GM12878 (cell line): ENCODE results near the gene WDR75. TPM values are rescaled to one million over a fixed set of nuclear protein-coding genes. Genes with fewer than 3 reads are reported as not detected.

ENCODE experiments used
- ATAC-seq: fragments of 200-7000 bp; cut with Tn5 transposase; 3 replicates; pipeline ENCODE4 v1.9.1; 2020; ENCODE audit warnings: mild to moderate bottlenecking, moderate library complexity
- BruUV-seq: library from RNA; stranded (reverse); fragments of 400-500 nt; replicated peaks from 2 replicates; lab custom pipeline; 2021; lab: Mats Ljungman, UMichigan
- CTCF ChIA-PET: fragments of 300-600 bp; sonication (Branson Sonifier 250); formaldehyde crosslinking; extraction: SDS; loops from one replicate; lab custom pipeline; 2021; ENCODE audit warnings: inconsistent platforms; lab: Yijun Ruan, JAX
- POLR2A ChIA-PET: fragments of 350-600 bp; formaldehyde crosslinking; extraction: SDS; loops from one replicate; lab custom pipeline; 2021; ENCODE audit warnings: inconsistent platforms; lab: Charles Lee
- RAD21 ChIA-PET: fragments of 300-600 bp; sonication (Branson Sonifier 250); formaldehyde crosslinking; loops from one replicate; lab custom pipeline; 2023; ENCODE audit warnings: antibody characterized with exemption; ENCODE audit not compliant: unreplicated experiment; lab: Charles Lee
- SMC1A ChIA-PET: fragments of 300-600 bp; sonication (Branson Sonifier 250); formaldehyde crosslinking; loops from one replicate; lab custom pipeline; 2023; ENCODE audit not compliant: unreplicated experiment, uncharacterized antibody; lab: Charles Lee
- DNase-seq: peaks from one replicate; pipeline ENCODE4 v3.0.0-alpha.2; 2011; ENCODE audit warnings: low read depth, low spot score
- FAIRE-seq: peaks from 3 replicates; lab custom pipeline; 2011; peaks lifted over from hg19 to GRCh38; lab: Jason Lieb, UNC
- H2AFZ ChIP-seq: 2 replicates; pipeline ENCODE4 v1.6.0; 2011; ENCODE audit warnings: low read depth, low read length, control low read depth; ENCODE audit not compliant: control insufficient read depth
- H3K27ac ChIP-seq: 2 replicates; pipeline ENCODE4 v1.5.1; 2011; ENCODE audit warnings: control low read depth; ENCODE audit not compliant: control insufficient read depth, insufficient read depth
- H3K27me3 ChIP-seq, 2 experiments: replicated peaks in 1 of 2; 2 replicates each; pipeline versions ENCODE4 v1.6.0 to v1.6.1; 2011; ENCODE audit warnings: low read length in 1 of 2; ENCODE audit not compliant: control insufficient read depth in 2 of 2, insufficient read depth in 2 of 2
- H3K36me3 ChIP-seq, 2 experiments: 2 replicates each; pipeline ENCODE4 v1.5.1; 2011; ENCODE audit warnings: low read length in 1 of 2; ENCODE audit not compliant: control insufficient read depth in 2 of 2, insufficient read depth in 2 of 2
- H3K4me1 ChIP-seq: 2 replicates; pipeline ENCODE4 v1.6.1; 2011; ENCODE audit warnings: mild to moderate bottlenecking, low read length, moderate library complexity, mixed read lengths; ENCODE audit not compliant: control insufficient read depth, insufficient read depth
- H3K4me2 ChIP-seq: 2 replicates; pipeline ENCODE4 v1.6.0; 2011; ENCODE audit warnings: control low read depth; ENCODE audit not compliant: control insufficient read depth, insufficient read depth
- H3K4me3 ChIP-seq: fragments of 200-600 bp; sonication (generic); 2 replicates; pipeline ENCODE4 v1.5.1; 2016
- H3K79me2 ChIP-seq: 2 replicates; pipeline ENCODE4 v1.6.0; 2011; ENCODE audit warnings: low read length; ENCODE audit not compliant: control insufficient read depth, insufficient read depth
- H3K9ac ChIP-seq: 2 replicates; pipeline ENCODE4 v1.8.0; 2011; ENCODE audit warnings: low read length, control low read depth, mixed read lengths; ENCODE audit not compliant: control insufficient read depth, insufficient read depth
- H3K9me3 ChIP-seq: replicated peaks from 3 replicates; pipeline ENCODE4 v1.5.1; 2011; ENCODE audit warnings: mild to moderate bottlenecking, low read length; ENCODE audit not compliant: control insufficient read depth, insufficient read depth
- H4K20me1 ChIP-seq: 2 replicates; pipeline ENCODE4 v1.6.0; 2011; ENCODE audit not compliant: control insufficient read depth, insufficient read depth
- CHD4 ChIP-seq: fragments of 200-600 bp; sonication (generic); IDR thresholded peaks from 2 replicates; pipeline ENCODE4 v1.6.1; 2016; ENCODE audit warnings: mild to moderate bottlenecking
- FOS ChIP-seq: IDR thresholded peaks from 3 replicates; pipeline ENCODE4 v1.6.1; 2011; ENCODE audit warnings: borderline replicate concordance; ENCODE audit not compliant: insufficient read length; ENCODE audit errors: extremely low read depth
- HDAC2 ChIP-seq: fragments of 200-600 bp; sonication (generic); IDR thresholded peaks from 2 replicates; pipeline ENCODE4 v1.6.1; 2017
- LARP7 ChIP-seq: fragments of 450-650 bp; IDR thresholded peaks from 2 replicates; pipeline ENCODE4 v1.6.1; 2017; ENCODE audit warnings: mild to moderate bottlenecking
- MYC ChIP-seq: IDR thresholded peaks from 2 replicates; pipeline ENCODE4 v1.6.1; 2011; ENCODE audit warnings: mild to moderate bottlenecking, low read length, moderate library complexity, inconsistent platforms; ENCODE audit not compliant: insufficient read depth, insufficient replicate concordance, insufficient read length, severe bottlenecking
- NFXL1 ChIP-seq: fragments of 450-650 bp; IDR thresholded peaks from 2 replicates; pipeline ENCODE4 v1.6.1; 2017; ENCODE audit warnings: antibody characterized with exemption, mild to moderate bottlenecking, borderline replicate concordance
- NR2C2 ChIP-seq: IDR thresholded peaks from 2 replicates; pipeline ENCODE4 v1.6.1; 2011; ENCODE audit warnings: borderline replicate concordance, low read depth; ENCODE audit not compliant: control insufficient read depth, insufficient read length
- RAD51 ChIP-seq: fragments of 450-650 bp; IDR thresholded peaks from 2 replicates; pipeline ENCODE4 v1.6.1; 2016; ENCODE audit warnings: moderate library complexity, mild to moderate bottlenecking, inconsistent platforms
- RELA ChIP-seq: fragments of 450-650 bp; IDR thresholded peaks from 2 replicates; pipeline ENCODE4 v1.8.0; 2014; ENCODE audit warnings: borderline replicate concordance; ENCODE audit not compliant: partially characterized antibody
- ZBED1 ChIP-seq: IDR thresholded peaks from 2 replicates; pipeline ENCODE4 v1.6.1; 2016; ENCODE audit warnings: borderline replicate concordance
- WGBS: methylation state at CpG from one replicate; pipeline ENCODE4 v1.1.6; 2016; ENCODE audit warnings: low lambda C conversion rate; ENCODE audit not compliant: insufficient replicate concordance, insufficient coverage; ENCODE audit errors: missing lambda C conversion rate; 5-methylcytosine and 5-hydroxymethylcytosine counted together
- in situ Hi-C: fragments of 300-500 bp; cut with MboI; formaldehyde crosslinking; loops from 9 replicates; pipeline ENCODE4 v1.14.3; 2018; ENCODE audit warnings: mixed read lengths
- intact Hi-C: fragments of 100-400 bp; cut with micrococcal nuclease; formaldehyde crosslinking; loops from one replicate; pipeline ENCODE4 v1.14.2; 2022; ENCODE audit not compliant: unreplicated experiment
- polyA plus RNA-seq, 11 experiments: library from polyadenylated mRNA; depleted of rRNA in 4 of 11; unstranded in 6 of 11; stranded (reverse) in 5 of 11; fragments of >200 nt; fragmentation: Nextera tagmentation in 4 of 11; fragmentation: Illumina TruSeq in 1 of 11; extraction: Ambion mirVana in 4 of 11; extraction: Trizol in 1 of 11; gene quantifications; 1 replicate in 1 of 11; 2 replicates in 10 of 11; pipeline versions ENCODE4 v1.2.1 to v1.2.3, GENCODE V29; 2011 to 2016; ENCODE audit warnings: inconsistent platforms in 2 of 11, missing spikeins in 2 of 11, low read depth in 1 of 11
- total RNA-seq, 4 experiments: library from RNA; depleted of rRNA in 3 of 4; stranded (reverse); fragments of >200 nt in 3 of 4; fragmentation: Illumina TruSeq in 1 of 4; extraction: Trizol in 1 of 4; gene quantifications; 2 replicates each; pipeline versions ENCODE4 v1.2.1 to v1.2.3, GENCODE V29; 2013 to 2021
- TF ChIP-seq, protein P1 (sequence below): fragments of 450-650 bp; IDR thresholded peaks from 2 replicates; pipeline ENCODE4 v1.6.1; 2014; ENCODE audit warnings: mild to moderate bottlenecking
- TF ChIP-seq, protein P2 (sequence below): IDR thresholded peaks from 2 replicates; pipeline ENCODE4 v1.6.1; 2012; ENCODE audit warnings: low read length, inconsistent platforms
- TF ChIP-seq, protein P3 (sequence below): fragments of 450-650 bp; IDR thresholded peaks from 2 replicates; pipeline ENCODE4 v1.6.1; 2017; ENCODE audit warnings: mild to moderate bottlenecking, low read depth, inconsistent platforms; ENCODE audit not compliant: poor library complexity, severe bottlenecking
- TF ChIP-seq, protein P4 (sequence below): IDR thresholded peaks from 2 replicates; pipeline ENCODE4 v1.6.1; 2012; ENCODE audit warnings: low read depth, low read length, improper control_type of control experiment

WDR75 gene
- total and polyA plus RNA-seq, 10 of the 15 experiments (the other 5 are each of a cell fraction or from before 2014, with no cell fraction given), result 53.1 to 98.5 (median 71.5) TPM

DNA sequence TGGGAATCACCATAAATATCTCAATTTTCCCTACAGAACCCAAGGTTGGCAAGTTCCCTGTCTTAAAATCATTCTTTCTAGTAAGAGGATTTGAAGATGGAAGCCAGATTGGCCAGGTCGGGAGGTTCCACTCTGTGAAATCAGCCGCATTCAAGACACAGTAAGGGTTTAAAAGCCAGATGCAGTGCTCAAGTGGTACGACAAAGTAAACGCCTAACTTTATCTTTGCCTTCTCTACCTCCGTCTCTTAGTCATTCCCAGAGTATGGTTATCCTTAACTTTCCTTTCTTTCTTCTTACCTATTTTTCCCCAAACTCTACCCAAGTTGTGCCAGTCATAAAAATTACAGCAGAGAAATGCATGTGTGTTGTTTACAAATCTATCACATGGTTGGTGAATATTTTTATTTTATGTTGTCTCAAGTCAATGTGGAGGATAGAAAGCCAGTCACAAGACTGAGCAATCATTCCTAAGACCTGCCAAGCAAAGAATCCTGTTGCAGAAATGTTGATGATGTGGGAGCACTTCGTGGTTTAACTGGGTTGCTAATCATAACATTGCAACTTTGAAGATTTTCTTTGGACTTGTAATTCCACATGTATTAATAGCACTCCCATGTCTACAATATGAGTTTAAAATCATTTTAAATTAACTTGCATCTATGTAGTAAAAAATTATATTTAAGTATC lies 76.7 kb downstream of the WDR75 start:
- Histone ChIP-seq H3K4me3 (no peak overlapping the region), H3K79me2 (no peaks in the 10 kb centered on the region), H3K4me1 (no peaks in the 10 kb centered on the region), H3K36me3 (no peaks in the 10 kb centered on the region), H2AFZ (no peak overlapping the region), H4K20me1 (no peaks in the 10 kb centered on the region), H3K27me3 (no peaks in the 10 kb centered on the region; a peak in 1 of 4 replicates), H3K4me2 (no peak overlapping the region), H3K27ac (no peak overlapping the region), H3K9ac (no peak overlapping the region), H3K9me3 (no peaks in the 10 kb centered on the region)
- in situ Hi-C loops (no loop called here), intact Hi-C loops (no loop called here)
- ChIA-PET SMC1A (no interaction called here), CTCF (no interaction called here), POLR2A (no interaction called here), RAD21 (no interaction called here)
- DNase-seq (no peak), ATAC-seq (no peak), FAIRE-seq (no peak)
- 43% methylated on average over 6 of the region's 6 CpGs for WGBS
- no TSS peak for BruUV-seq
- TF ChIP-seq RAD51 (no peak), MYC (no peak), NFXL1 (no peak), HDAC2 (no peak), ZBED1 (no peak), LARP7 (no peak), RELA (no peak), NR2C2 (no peak), FOS (no peak), CHD4 (no peak)
- TF ChIP-seq, protein P1, sequence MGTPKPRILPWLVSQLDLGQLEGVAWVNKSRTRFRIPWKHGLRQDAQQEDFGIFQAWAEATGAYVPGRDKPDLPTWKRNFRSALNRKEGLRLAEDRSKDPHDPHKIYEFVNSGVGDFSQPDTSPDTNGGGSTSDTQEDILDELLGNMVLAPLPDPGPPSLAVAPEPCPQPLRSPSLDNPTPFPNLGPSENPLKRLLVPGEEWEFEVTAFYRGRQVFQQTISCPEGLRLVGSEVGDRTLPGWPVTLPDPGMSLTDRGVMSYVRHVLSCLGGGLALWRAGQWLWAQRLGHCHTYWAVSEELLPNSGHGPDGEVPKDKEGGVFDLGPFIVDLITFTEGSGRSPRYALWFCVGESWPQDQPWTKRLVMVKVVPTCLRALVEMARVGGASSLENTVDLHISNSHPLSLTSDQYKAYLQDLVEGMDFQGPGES, result no peak
- TF ChIP-seq, protein P2, sequence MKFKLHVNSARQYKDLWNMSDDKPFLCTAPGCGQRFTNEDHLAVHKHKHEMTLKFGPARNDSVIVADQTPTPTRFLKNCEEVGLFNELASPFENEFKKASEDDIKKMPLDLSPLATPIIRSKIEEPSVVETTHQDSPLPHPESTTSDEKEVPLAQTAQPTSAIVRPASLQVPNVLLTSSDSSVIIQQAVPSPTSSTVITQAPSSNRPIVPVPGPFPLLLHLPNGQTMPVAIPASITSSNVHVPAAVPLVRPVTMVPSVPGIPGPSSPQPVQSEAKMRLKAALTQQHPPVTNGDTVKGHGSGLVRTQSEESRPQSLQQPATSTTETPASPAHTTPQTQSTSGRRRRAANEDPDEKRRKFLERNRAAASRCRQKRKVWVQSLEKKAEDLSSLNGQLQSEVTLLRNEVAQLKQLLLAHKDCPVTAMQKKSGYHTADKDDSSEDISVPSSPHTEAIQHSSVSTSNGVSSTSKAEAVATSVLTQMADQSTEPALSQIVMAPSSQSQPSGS, result no peak
- TF ChIP-seq, protein P3, sequence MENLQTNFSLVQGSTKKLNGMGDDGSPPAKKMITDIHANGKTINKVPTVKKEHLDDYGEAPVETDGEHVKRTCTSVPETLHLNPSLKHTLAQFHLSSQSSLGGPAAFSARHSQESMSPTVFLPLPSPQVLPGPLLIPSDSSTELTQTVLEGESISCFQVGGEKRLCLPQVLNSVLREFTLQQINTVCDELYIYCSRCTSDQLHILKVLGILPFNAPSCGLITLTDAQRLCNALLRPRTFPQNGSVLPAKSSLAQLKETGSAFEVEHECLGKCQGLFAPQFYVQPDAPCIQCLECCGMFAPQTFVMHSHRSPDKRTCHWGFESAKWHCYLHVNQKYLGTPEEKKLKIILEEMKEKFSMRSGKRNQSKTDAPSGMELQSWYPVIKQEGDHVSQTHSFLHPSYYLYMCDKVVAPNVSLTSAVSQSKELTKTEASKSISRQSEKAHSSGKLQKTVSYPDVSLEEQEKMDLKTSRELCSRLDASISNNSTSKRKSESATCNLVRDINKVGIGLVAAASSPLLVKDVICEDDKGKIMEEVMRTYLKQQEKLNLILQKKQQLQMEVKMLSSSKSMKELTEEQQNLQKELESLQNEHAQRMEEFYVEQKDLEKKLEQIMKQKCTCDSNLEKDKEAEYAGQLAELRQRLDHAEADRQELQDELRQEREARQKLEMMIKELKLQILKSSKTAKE, result no peak
- TF ChIP-seq, protein P4, sequence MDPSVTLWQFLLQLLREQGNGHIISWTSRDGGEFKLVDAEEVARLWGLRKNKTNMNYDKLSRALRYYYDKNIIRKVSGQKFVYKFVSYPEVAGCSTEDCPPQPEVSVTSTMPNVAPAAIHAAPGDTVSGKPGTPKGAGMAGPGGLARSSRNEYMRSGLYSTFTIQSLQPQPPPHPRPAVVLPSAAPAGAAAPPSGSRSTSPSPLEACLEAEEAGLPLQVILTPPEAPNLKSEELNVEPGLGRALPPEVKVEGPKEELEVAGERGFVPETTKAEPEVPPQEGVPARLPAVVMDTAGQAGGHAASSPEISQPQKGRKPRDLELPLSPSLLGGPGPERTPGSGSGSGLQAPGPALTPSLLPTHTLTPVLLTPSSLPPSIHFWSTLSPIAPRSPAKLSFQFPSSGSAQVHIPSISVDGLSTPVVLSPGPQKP, result no peak
